AG08396 (cell line): ENCODE results near the gene ZNF24.

Source experiments
- DNase-seq: peaks from one replicate; pipeline ENCODE4 v3.0.0; 2012; ENCODE audit warnings: low spot score, mixed read lengths

ZNF24 gene

GRCh38 chr18:35290094-35290735 lies 54.0 kb downstream of the ZNF24 start, which contains the start of gene ZSCAN30:
Gene ZSCAN30 (minus strand): TSS chr18:35290229. CDS start chr18:35264352, 25,877 bp downstream.
- DNase-seq: peak; percentile 96

DNA sequence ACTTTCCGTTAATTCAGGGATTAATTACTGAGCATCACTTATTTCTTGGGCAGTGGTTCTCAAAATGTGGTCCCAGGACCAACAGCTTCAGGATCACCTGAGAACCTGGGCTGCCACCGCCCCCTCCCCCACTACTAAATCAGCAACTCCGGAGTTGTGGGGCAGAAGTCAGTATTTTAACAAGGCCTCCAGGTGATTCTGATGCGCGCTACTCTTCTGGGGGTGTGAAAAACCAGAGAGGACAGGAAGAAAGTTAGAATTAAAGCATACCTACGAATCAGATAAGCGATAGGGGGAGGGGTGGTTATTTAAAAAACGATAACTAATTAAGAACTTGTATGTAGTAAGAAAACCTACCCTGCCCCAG lies 54.5 kb downstream of the ZNF24 start:
- DNase-seq: no peak

DNA sequence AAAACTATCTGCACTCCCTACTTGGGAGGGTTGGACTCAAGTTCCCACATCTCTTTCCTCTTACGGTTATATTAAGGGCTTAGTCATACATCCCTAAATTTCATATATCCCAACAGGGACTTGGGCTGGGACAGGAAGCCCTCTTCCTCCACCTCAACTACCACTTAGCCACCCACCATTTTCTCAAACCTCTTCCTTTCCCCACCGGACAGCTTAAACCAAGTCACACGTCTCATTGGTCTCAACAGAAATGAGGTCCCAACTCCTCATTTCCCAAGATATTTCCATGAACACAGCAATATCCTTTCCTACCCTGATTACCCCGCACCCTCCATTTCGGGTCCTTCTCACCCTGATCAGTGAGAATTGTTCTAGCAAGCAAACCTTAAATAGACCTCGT lies 54.9 kb downstream of the ZNF24 start:
- no peak for DNase-seq

- DNase-seq: no peak
Measured at GRCh38 chr18:35284841-35285240, 59.4 kb downstream of the ZNF24 start.

DNA sequence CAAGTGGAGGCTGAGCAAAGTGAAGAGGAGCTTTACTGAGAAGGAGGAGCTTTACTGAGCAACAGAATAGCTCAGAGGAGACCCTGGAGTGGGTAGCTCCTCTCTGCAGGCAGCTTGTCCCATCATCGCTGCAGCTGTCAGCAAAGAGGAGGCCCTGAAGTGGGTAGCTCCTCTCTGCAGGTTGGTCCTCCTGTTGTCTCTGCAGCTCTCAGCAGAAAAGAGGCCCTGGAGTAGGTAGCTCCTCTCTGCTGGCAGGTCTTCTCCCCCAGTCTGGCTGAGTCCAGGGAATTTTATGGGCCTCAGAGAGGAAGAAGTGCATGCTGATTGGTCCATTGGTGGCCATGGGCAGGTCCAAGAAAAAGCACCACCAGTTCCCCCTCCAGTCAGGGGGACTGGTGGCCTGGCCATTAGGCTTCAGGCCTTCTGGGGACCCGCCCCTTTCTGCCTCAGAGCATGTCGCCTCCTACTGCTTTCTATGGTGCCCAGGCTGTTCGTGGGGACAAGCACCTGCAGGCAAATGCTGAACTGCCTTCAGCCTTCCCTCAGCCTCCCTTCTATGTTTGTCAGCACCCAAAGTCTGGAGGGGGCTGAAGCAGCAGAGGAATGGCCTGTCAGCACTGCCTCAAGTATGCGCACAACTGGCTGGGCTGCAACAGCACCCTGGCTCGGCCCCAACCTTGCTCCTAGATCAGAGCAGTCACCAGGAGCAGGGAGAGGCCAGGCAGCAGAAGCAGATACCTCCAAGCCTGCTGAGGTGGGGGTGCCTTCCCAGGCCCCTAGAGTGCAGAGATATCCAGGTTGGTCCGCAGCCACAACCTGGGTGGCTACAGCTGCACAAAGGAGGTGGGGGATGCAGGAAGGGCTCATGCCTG lies 60.1 kb downstream of the ZNF24 start:
- no peak for DNase-seq

GRCh38 chr18:35282353-35282752 lies 61.9 kb downstream of the ZNF24 start:
- peak; percentile 80 for DNase-seq
